GM18511 (cell line): Measurements from ENCODE around the gene PCP2.

Experiments
- ATAC-seq: cut with Tn5 transposase; IDR thresholded peaks from one replicate; pipeline ENCODE4 v1.9.1; 2021; ENCODE audit warnings: mild to moderate bottlenecking, moderate library complexity; ENCODE audit not compliant: unreplicated experiment

PCP2 gene

DNA sequence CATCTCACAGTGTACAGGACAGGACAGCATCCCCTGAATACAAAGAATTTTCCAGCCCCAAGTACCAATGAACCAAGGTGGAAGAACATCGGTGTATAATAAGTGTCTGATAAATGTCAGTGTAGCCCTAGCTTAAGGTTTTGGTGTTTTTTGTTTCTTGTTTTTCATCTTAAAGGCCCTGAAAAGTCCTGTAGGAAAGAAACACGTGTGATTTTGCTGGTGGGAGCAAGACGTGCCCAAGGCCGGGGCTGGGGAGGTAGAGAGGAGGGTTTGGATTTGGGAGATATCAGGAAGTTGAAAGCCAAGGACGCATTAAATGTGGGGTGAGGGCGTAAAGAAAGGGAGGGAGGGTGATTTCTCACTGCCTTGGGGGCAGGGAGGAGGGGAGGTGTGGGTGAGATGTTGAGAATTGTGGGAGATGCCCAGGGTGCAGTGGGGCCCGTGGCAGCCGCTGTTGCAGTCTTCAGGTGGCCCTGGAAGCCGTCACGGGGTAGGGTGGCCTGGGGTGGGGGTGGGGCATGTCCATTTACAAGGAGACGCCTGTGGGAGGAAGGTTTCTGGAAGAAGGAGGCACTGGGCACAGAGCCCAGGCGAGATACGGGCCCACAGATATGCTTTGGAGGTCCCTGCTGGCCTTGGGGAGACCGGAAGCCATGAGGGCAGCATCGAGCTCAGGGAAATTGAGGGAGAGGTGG is 31.1 kb downstream of the PCP2 start:
- no peak for ATAC-seq

DNA sequence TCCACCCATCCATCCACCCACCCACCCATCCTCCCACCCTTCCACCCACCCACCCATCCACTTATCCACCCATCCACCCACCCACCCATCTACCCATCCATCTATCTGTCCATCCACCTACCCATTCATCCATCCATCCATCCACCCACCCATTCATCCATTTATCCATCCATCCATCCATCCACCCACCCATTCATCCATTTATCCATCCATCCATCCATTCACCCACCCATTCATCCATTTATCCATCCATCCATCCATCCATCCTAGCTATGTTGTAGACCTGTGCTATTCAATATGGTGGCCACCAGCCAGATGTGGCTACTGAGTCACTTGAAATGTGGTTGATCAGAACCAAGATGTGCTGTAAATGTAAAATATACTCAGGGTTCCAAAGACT is 32.8 kb downstream of the PCP2 start:
- no peak for ATAC-seq

DNA sequence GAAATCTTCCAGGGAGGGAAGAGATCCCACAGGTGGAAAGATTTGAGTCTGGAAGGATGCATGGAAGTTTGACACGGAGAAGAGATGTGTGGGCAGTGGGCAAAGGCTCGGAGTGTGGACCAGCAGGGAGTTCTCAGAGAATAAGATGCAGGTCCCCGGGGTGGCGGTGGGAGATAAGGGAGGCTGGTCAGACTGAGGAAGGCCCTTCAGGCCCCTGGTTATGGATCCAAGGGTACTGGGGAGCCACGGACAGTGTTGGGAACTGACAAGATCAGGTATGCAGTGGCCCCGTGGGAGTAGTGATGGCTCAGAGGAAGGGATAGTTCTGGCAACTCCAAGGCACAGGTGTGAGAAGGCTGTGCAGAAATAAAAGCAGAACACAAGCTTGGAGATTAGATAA is 35.3 kb downstream of the PCP2 start:
- no peak for ATAC-seq

DNA sequence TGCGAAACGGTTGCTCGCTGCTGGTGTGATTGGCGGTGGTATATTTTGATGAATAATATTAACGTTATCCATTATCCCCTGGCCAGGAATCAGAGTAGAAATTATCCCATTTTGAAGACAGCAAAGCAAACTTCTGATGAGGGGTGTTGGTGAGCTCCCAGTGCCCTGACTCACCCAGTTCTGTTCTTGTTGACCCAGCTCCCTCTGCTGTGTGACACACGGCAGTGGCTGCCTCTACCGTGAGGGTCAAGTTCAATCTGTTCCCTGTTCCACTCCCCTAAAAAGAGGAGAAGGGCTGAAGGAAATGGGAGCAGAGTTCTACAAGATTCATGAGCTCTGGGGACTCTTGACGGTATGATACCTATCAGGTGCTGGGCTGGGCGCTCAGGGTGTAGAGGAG is 35.8 kb downstream of the PCP2 start:
- ATAC-seq, result no peak

DNA sequence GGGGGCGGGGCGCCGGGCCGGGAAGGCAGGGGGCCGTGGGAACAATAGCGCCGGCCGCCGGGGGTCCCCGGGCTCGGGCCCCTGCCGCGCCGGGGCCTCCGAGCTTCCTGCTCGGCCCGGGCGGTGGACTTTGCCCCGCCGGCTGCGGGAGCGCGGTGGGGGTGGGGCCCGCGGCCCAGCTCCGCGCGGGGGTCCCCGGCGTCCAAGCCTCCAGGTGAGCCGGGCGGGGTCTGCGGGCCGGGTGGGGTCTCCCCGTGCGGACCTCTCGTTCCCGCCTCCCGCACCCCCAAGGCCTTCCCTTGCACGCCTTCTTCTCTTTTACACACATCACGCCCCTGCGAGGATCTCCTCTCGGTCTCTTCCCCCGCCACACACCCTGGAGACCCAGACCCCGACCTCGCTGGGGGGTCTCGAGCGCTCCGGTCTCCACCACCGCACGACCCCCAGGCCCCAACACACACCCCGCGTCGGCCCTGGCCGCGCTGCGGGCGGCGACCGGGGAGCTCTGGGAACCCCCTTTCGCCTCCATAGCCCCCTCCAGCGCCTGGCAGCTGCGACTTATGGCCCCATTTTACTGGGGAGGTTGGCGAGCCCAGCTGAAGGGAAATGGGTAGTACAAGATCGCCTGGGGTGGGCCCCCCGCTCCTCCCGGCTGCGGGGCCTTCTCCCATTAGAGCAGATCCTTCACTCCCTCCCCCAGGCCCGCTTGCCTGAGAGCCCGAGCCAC is 37.1 kb downstream of the PCP2 start:
- ATAC-seq, result no peak

DNA sequence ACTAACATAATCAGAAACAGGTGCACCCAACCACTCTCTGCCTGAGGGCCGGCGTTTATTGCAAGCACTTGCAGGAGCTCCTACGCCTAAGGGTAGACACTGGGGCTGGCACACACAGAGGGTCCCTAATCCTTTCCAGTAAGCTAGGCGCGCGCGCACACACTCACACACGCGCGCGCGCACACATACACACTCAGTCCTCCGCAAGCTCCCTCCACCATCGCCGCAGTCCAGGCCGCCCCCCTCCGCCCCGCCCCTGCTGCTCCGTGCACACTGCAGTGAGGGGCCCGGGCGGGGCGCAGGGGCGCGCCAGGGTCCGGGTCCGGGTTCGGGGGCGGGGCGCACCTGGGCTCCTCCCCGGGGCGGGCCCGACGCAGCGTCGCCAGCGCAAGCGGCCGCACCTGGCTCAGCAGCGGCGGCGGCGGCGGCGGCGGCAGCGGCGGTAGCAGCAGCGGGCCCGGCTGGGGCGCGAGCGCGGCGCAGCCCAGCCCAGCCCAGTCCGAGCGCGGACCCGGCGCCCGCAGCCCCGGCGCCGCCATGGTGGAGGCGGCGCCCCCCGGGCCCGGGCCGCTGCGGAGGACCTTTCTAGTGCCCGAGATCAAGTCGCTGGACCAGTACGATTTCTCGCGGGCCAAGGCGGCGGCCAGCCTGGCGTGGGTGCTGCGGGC is 37.9 kb downstream of the PCP2 start, which contains the start of gene CAMSAP3:
CAMSAP3 (plus strand) TSS at position 398 of the 668 bp plus-strand sequence; CDS start at position 538, 140 bp downstream.
- ATAC-seq, result no peak

DNA sequence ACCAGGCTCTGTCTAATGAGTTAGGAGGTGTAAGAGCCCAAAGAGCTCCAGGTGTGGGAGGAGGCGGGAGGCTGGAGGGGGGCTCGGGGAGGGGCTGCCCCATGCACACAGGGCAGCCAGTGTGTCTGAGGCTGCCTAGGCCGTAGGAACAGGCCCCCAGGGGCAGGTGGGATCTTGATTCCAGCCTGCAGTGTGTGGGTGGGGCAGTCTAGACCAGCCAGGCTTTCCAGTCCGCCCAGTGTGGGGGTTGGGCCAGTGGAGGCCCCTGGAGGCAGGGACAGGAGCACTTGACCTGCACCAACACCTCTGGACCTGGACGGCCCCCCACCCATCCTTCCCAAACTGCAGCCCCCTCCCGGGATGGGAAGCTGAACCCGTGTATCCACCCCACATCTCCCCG is 43.3 kb downstream of the PCP2 start:
- ATAC-seq, result no peak

DNA sequence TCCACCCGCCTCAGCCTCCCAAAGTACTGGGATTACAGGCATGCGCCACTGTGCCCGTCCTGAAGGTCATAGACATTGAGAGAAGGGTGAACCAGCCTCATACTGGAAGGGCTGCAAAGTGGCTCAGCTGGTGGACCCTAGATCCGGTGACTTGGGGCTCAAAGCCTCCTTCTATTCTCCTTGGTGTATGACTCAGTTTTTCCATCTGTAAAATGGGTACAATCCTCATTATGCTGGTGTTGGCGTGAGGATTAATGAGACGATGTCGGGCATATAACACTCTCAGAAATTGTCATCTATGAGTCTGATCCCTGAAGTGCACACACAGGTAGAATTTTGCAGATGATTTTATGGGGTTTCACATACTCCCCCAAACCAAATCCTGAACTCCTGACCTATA is 43.7 kb downstream of the PCP2 start:
- no peak for ATAC-seq

DNA sequence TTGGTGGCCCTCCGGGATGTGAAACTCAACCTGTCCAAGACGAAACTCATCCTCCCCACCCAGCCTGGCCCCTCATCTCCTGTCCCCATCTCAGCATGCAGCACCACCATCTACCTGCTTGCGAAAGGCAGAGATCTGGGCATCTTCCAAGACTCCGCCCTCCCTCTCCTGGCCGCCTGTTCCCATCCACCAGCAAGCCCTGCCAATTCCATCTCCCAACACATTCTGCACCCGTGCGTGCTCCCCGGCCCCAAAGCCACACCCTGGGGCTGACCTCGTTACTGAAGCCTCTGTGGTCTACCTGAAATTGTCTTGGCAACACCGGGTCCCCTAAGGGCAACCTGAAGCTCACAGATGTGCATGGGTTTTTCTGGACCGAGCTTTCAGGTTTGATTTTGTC is 51.1 kb downstream of the PCP2 start:
- ATAC-seq, result no peak
